Measurements from ENCODE around the gene USP48.

Gene USP48

GRCh38 chr1:21764615-21765423 lies 18.1 kb downstream of the USP48 start:
- H3K27me3 ChIP-seq (replicated peaks; ENCODE audit: control insufficient read depth, insufficient read depth, low read length), result no peaks in the 10 kb centered on the region
- no peak for DNase-seq (ENCODE audit: extremely low read depth, insufficient read length)
- no peak for TF ChIP-seq CTCF (IDR thresholded peaks at IDR 0.05; ENCODE audit: insufficient read depth, low read length, poor library complexity, severe bottlenecking)
- H3K36me3 ChIP-seq (ENCODE audit: control insufficient read depth, insufficient read depth, low read length), result peaks cover 2% of the 10 kb centered on the region
- no peak overlapping the region for H3K4me3 ChIP-seq (replicated peaks; ENCODE audit: low read depth, low read length)

GRCh38 chr1:21763694-21764419 lies 19.1 kb downstream of the USP48 start:
- no peak for TF ChIP-seq CTCF (IDR thresholded peaks at IDR 0.05; ENCODE audit: insufficient read depth, low read length, poor library complexity, severe bottlenecking)
- H3K27me3 ChIP-seq (replicated peaks; ENCODE audit: control insufficient read depth, insufficient read depth, low read length), result no peaks in the 10 kb centered on the region
- DNase-seq (ENCODE audit: extremely low read depth, insufficient read length), result no peak
- no peak overlapping the region for H3K4me3 ChIP-seq (replicated peaks; ENCODE audit: low read depth, low read length)
- peaks cover 2% of the 10 kb centered on the region for H3K36me3 ChIP-seq (ENCODE audit: control insufficient read depth, insufficient read depth, low read length)

- no peaks in the 10 kb centered on the region for H3K27me3 ChIP-seq (replicated peaks; ENCODE audit: control insufficient read depth, insufficient read depth, low read length)
- no peak for TF ChIP-seq CTCF (IDR thresholded peaks at IDR 0.05; ENCODE audit: insufficient read depth, low read length, poor library complexity, severe bottlenecking)
- peak overlapping the region; percentile 8; the same call in 1 of the 2 replicates for H3K4me3 ChIP-seq (replicated peaks; ENCODE audit: low read depth, low read length)
- H3K36me3 ChIP-seq (ENCODE audit: control insufficient read depth, insufficient read depth, low read length), result no peaks in the 10 kb centered on the region; the same call in 1 of the 2 replicates
- no peak for DNase-seq (ENCODE audit: extremely low read depth, insufficient read length)
Measured at GRCh38 chr1:21763236-21763635, 19.7 kb downstream of the USP48 start.

DNA sequence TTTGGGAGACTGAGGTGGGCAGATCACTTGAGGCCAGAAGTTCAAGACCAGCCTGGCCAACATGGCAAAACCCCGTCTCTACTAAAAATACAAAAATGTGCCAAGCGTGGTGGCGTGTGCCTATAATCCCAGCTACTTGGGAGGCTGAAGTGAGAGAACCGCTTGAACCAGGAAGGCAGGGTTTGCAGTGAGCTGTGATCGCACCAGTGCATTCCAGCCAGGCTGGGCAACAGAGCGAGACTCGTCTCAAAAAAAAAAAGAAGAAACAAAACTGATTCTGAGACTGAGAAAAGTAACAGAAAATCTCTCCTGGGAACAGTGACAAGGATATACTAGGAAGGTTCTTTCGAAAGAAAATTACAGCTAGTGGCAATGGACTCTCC lies 20.9 kb downstream of the USP48 start:
- peak overlapping the region; percentile 10; the same call in 1 of the 2 replicates for H3K4me3 ChIP-seq (replicated peaks; ENCODE audit: low read depth, low read length)
- no peak for TF ChIP-seq CTCF (IDR thresholded peaks at IDR 0.05; ENCODE audit: insufficient read depth, low read length, poor library complexity, severe bottlenecking)
- H3K36me3 ChIP-seq (ENCODE audit: control insufficient read depth, insufficient read depth, low read length), result no peaks in the 10 kb centered on the region
- H3K27me3 ChIP-seq (replicated peaks; ENCODE audit: control insufficient read depth, insufficient read depth, low read length), result no peaks in the 10 kb centered on the region
- peak; percentile 75 for DNase-seq (ENCODE audit: extremely low read depth, insufficient read length)

DNA sequence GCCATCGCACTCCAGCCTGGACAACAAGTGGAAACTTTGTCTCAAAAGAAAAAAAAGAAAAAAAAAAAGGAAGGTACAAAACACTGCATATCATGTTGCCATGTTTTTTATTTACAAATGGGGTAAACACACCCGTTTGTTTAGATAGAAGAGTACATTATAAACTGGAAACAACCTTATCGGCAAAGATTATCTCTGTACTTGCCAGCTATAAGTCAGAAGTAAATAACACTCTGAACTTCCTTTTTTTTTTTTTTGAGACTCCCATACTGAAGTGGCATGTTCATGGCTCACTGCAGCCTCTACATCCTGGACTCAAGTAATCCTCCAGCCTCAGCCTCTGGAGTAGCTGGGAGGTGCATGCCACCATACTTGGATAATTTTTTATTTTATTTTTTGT lies 21.9 kb downstream of the USP48 start:
- H3K27me3 ChIP-seq (replicated peaks; ENCODE audit: control insufficient read depth, insufficient read depth, low read length), result no peaks in the 10 kb centered on the region
- DNase-seq (ENCODE audit: extremely low read depth, insufficient read length), result no peak
- no peak overlapping the region for H3K4me3 ChIP-seq (replicated peaks; ENCODE audit: low read depth, low read length)
- no peak for TF ChIP-seq CTCF (IDR thresholded peaks at IDR 0.05; ENCODE audit: insufficient read depth, low read length, poor library complexity, severe bottlenecking)
- no peaks in the 10 kb centered on the region for H3K36me3 ChIP-seq (ENCODE audit: control insufficient read depth, insufficient read depth, low read length)
